ENCODE results near the gene MACF1.

Gene MACF1, protein sequence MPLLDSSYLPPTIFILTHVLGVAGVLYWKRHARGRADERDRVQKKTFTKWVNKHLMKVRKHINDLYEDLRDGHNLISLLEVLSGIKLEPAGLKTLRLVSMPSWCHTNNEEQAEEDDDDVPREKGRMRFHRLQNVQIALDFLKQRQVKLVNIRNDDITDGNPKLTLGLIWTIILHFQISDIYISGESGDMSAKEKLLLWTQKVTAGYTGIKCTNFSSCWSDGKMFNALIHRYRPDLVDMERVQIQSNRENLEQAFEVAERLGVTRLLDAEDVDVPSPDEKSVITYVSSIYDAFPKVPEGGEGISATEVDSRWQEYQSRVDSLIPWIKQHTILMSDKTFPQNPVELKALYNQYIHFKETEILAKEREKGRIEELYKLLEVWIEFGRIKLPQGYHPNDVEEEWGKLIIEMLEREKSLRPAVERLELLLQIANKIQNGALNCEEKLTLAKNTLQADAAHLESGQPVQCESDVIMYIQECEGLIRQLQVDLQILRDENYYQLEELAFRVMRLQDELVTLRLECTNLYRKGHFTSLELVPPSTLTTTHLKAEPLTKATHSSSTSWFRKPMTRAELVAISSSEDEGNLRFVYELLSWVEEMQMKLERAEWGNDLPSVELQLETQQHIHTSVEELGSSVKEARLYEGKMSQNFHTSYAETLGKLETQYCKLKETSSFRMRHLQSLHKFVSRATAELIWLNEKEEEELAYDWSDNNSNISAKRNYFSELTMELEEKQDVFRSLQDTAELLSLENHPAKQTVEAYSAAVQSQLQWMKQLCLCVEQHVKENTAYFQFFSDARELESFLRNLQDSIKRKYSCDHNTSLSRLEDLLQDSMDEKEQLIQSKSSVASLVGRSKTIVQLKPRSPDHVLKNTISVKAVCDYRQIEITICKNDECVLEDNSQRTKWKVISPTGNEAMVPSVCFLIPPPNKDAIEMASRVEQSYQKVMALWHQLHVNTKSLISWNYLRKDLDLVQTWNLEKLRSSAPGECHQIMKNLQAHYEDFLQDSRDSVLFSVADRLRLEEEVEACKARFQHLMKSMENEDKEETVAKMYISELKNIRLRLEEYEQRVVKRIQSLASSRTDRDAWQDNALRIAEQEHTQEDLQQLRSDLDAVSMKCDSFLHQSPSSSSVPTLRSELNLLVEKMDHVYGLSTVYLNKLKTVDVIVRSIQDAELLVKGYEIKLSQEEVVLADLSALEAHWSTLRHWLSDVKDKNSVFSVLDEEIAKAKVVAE (N-terminal part only)

DNA sequence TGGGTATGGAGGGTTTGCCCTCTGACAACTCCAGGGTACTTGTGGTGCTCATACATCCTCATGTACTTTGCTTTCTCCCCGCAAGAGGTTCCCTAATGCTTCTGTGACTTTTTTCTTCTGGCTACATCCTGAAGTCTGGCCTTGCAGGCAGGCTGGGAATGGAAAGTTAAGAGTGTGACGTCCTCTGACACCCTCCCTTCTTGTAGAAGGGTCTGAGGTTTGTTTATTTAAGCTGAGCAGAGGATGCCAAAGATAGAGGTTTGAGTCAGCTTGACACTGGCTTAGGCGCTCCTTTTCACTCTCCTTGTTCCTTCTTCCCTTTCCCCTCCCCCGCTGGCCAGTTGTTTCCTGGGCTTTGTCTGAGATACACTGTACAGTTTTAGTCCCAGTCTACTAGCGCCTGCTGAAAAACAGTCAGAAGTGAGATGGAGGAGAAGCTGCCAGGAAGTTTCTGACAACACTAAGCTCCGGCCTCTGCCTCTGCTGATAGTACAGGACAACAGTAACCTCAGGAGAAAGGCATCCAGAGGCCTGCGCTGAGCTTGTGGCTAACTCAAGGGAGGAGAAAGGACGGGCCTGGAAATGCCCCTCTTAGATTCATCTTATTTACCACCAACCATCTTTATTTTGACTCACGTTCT lies at the start of gene MACF1:
Gene MACF1, plus strand, starts transcription at position 255 of the 641 bp plus-strand sequence. Its CDS starts 328 bp downstream, at position 583.
- peak in 1 of 2 donors; percentile 44 for DNase-seq

DNA sequence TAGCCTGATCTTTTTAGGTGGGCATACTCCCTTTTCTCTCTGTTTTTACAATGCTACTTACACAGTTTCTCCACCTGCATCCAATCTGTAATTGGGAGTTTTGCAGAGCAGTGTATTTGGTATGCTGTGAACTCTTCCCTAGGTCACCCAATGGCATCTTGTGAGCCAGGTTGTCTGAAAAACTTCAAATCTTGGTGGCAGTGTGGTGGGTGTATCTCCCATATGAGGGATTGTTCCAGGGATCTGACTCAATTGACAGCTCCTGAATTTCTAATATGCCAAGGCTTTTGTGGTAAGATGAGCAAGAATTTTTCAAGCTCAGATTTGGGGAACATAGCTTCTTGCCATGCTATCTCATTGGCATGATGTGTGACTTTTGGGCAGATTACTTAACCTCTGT lies 47.2 kb upstream of the MACF1 start:
- DNase-seq, result no peak

DNA sequence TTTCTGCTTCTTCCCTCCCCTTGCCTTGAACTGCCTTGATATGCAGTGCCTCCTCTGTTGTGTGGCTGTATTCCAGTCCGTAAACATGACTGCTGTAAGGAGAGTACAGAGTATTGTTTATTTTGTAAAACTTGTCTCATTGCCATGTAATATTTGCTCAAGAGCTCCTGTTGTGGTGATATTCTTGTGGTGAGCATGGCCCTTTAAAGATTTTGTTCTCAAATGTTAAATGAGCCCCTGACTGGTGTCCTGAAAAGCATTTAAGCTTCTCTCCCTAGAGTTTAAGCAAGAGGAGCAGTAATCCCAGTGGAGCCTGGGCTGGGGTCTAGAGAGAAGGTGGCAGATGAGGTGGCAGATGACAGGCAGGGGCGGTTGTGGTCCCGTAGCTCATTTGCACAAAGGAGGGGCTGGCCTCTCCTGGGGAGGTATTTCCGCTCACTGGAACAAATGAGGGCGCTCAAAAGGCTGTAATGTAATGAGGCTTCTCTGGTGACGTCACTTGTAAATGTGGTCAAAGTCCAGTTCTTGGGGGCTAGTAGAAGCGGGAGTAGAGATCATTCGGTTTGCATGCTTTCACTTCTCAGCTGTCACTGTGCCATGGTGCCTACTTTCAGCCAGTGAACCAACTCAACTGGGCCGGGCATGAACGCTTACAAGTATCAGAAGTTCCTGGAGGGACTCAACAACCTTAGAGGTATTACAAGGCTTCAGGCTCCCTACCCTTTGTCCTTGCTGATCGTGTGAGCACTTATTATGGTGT lies 46.0 kb upstream of the MACF1 start:
- DNase-seq, result no peak

DNA sequence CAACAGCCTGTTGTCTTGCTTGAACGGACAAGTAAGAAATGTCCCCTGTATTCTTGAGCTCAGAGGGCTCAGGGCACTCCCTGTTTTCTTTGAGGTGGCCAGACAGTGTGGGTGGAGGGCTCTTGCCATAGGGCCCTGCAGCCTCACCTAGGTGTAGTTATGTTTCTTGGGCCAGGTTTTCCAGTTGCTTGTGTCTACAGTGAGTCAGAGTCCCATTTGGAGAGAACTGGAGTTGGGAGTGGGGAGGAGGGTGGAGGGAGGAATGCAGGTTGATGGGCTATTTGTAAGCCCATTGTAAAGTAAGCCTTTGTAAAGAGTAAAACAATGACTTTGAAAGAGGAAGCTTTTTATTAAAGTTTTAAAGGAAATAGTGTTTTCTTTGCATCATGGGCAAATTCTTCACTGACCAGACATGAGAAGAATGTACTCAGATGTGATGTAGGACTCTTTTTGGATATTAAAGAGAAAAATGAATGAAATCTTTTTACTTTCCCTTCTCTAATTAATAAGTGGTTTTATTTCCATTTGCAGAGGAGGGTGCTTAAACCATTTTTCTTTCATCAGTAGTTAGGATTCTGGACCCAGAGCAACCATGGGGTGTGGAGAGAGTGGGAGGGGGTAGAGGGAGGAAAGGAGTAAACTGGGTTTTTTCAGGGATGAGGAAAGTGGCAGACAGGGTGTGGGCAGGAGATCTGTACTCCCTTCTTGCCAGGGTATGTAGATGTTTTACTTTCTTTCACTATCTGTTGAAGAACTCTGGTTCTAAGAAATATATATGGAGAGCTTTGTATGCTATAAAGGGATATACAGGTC lies 45.1 kb upstream of the MACF1 start:
- peak; percentile 40 to 81 for DNase-seq

GRCh38 chr1:39160703-39161102 lies 43.8 kb upstream of the MACF1 start:
- no peak for DNase-seq

DNA sequence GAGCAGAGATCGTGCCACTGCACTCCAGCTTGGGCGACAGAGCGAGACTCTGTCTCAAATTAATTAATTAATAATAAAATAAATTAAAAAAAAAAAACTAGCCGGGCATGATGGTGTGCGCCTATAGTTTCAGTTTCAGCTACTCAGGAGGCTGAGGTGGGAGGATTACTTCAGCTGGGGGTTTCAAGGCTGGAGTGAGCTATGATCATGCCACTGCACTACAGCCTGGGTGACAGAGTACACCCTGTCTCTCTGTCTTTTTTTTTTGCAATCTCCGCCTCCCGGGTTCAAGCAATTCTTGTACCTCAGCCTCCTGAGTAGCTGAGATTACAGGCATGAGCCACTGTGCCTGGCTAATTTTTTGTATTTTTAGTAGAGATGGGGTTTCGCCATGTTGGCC lies 42.7 kb upstream of the MACF1 start:
- peak in 1 of 2 donors; percentile 72 for DNase-seq

DNA sequence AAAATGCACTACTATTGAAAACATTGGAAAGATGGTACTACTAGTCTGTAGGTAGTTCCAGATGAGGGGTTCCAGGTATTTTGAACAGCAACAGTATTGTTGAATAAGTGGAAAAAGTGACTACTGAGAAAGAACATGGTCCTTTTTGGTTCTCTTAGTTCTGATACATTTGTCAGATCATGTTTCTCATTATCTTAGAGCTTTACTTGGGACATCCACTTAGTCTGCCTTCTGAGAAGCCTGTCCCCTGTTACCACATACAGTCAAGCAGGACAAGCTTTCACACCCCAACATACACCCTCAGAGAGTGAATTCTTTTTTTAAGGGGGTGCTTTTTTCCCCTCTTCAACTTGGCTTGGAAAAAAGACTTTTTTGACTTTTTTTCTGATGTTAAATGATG lies 41.0 kb upstream of the MACF1 start:
- DNase-seq, result no peak

DNA sequence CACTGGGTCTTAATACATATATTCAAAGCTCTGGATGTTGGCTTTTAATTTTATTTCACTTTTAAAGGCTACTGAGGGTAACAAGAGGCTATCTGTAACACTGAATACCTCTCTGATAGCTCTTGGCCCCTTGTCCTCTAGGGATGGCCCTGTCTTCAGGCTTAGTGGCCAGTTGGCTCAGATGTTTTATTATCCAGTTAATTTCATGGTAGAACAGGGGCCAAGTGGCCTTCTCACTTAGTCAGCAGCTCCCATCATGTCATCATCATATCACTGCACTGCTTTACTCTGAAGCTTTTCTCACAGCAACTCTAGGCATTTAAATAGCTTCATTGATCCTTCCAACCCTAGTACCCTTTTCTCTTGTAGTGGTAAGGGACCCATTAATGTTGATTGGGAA lies 40.2 kb upstream of the MACF1 start:
- DNase-seq, result no peak

GRCh38 chr1:39165049-39165448 lies 39.4 kb upstream of the MACF1 start:
- DNase-seq, result no peak

GRCh38 chr1:39165488-39165887 lies 39.0 kb upstream of the MACF1 start:
- no peak for DNase-seq

- DNase-seq, result no peak
These were observed 36.8 kb upstream of the MACF1 start for GRCh38 chr1:39167632-39168209.

DNA sequence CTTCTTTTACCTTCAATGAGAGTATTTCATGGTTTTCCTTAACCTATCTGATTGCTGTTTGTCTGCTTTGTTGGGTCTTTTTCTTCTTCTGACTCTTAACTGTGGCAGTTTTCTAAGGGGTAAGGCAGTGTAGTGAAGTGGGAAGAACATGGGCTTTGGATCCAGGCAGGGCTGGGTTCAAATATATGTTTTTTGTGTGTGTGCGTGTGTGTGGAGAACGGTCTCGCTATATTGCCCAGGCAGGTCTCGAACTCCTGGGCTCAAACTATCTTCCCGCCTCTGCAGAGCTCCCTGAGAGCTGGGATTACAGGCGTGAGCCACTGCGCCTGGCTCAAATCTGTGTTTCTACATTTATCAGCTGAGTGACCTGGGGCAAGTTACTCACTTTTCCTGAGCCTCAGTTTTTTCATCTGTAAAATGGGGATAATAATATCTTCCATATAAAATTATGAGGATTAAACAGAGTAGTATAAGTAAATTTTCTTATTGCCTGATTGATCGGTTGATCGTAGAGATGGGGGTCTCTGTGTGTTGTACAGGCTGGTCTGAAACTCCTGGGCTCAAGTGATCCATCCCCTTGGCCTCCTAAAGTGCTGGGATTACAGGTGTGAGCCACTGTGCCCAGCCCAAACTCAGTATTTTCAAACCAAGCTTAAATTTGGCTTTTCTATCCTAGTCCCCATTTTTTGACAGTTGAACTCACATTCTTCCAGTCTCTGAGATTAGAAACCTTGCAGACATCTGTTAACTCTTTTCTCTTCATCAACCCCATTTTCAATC lies 36.0 kb upstream of the MACF1 start:
- DNase-seq, result no peak

DNA sequence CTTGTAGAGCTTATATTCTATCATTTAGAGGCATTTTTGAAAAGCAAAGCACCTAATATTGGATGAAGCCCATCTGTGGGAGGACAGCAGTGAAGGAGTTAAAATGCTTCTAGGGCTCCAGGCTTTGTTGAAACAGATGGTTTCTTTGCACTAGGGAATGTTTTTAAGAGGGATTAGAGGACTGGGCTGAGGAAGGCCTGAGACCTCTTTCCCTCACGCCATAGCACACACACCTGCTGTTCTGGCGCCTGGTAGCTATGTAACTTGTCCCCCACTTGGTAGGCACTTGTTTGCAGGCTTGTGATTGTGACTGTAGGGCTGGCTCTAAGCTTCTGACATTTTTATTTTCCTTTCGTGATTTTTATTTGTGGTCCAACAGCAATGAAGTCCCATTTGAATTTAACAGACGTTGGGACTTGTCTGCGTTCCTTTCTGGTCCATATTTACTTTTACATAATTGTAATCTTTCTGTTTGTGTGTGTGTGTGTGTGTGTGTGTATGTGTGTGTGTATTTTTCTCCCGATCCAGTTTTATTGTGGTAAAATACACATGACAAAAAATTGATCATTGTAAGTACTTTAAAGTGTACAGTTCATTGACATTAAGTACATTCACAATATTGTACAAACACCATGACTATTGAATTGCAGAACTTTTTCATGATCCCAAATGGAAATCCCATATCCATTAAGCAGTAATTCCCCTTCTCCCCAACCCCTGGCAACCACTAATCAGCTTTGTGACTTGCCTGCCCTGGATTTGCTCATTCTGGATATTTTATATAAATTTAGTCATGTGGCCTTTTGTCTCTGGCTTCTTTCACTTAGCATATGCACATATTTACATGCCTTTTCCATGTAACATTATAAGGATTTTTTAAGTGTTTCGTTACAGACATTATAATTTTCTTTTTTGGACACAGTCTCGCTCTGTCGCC lies 33.5 kb upstream of the MACF1 start:
- peak in 1 of 2 donors; percentile 58 for DNase-seq

DNA sequence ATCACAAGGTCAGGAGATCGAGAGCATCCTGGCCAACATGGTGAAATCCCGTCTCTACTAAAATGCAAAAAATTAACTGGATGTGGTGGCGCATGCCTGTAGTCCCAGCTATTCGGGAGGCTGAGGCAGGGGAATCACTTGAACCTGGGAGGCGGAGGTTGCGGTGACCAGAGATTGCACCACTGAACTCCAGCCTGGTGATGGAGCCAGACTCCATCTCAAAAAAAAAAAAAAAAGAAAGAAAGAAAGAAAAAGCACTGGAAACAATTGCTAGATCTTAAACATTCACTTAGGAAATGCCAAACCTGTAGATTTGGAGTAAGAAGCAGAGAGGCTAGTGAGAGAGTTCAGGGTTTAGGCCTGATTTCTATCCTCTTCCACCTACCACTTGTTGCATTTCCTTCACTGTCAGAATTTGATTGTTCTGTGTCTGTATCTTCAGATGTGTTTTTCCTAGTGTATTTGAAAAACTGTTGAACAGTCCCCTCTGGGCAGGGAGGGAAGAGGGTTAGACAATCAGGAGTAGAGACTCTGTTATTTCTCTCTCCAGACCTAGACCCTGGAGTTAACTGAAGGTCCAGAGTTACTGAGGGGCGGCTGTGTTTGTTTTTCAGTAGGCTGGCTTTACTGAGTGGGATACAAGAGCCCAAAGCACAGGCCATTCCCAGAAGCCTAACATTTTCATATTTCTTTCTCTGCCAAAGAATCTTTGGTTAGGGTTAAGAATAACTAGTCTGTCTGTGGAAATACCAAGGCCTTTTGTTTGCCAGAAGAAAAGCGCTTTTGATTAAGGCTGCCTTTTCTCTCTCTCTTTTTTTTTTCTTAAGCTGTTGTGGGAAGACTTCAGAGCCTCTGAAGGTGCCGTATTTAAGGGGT lies 31.1 kb upstream of the MACF1 start:
- no peak for DNase-seq

GRCh38 chr1:39173995-39174380 lies 30.5 kb upstream of the MACF1 start:
- no peak for DNase-seq

DNA sequence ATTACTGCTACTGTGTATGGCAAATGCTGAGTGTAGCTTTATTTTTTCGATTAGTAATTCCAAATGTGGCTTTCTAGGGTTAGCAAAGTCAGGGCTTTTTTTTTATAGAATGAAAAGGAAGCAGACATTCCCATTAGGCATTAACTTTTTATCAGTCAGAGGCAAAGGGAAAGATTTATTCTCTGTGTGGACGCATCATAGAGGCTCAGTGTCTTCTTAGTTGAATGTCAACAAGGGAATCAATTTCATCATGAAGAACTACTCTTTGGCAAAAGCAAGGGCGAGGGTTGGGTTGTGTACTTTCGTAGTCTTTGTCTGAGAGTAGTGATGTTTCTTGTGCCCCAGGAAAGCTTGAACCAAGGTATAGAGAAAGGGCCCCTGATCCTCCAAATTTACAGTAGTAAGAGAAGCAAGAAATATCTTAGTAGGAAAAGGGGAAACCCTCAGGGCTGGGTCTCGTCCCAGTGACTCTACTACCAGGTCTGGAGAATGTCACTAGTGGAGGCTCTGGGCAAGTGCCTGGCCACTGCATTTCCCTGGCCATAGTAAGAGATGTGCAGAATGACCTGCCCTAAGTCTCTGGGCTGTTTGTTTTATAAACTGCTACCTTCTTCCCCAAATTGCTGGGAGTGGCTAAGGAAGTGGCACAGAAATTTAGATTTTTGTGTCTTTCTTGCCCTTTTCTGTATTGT lies 30.0 kb upstream of the MACF1 start:
- DNase-seq, result no peak

- no peak for DNase-seq
These were observed 26.8 kb upstream of the MACF1 start for GRCh38 chr1:39177706-39178105.
